NCI-H2196 treated with DMSO at 0.1 percent for 48 hours (cell line): ENCODE results near the gene GSDME.

ENCODE experiments used
- DNase-seq: peaks from one replicate; lab custom pipeline; 2025; ENCODE audit not compliant: unreplicated experiment; lab: John Stamatoyannopoulos, UW

Gene GSDME

GRCh38 chr7:24657980-24658379, 99.3 kb downstream of the GSDME start:
- DNase-seq = no peak

- no peak for DNase-seq
These were observed 100.7 kb downstream of the GSDME start for GRCh38 chr7:24656608-24657007.

DNA sequence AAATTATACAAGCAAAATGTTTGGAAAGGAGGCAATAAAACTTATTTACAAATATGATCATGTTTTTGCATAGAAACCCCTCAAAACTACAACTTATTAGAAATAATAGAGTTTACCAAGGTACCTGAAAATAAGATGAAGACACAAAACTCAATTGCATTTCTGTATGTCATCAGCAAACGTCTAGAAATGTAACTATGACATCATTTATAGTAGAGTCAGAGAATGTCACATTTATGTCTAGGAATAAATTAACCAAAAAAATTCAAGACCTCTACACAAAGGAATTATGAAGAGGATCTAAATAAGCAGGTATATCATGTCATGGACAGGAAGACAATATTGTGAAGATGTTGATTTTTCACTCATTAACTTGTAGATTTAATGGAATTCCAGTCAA, 103.0 kb downstream of the GSDME start:
- DNase-seq = no peak

DNA sequence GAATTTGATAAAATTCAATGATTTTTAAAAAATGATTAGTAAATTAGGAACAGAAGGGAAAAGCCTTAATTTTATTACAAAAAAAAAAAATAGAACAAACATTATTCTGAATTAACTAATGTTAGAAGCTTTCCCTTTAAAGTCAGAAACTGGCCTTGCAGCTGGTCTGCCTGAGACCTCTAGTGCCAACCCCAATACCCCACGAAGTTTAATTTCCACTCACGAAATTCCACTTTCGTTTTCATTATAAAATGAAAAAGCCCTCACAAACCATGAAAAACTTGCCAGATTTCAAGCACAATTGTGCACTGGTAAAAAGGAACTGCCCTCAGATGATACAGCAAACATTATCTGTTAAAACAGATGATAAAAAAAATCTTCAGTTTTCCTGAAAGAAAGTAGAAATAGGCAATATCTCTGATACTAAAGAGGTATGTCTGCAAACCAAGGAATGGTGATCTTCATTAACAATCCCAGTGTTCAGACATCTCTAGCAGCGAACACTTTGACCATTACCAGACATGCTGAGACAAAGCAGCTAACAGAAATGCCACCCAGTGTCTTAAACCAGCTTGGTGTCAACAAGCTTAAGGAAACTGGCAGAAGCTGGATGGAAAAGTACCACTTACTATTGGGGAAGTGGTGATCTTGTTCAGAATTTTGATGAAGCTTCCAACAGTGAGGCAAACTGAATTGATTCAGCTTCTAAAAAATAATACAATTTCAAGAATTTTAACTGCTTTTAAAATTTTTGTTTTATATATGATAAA, 103.8 kb downstream of the GSDME start:
- DNase-seq = no peak

- no peak for DNase-seq
These were observed 104.9 kb downstream of the GSDME start for GRCh38 chr7:24652251-24652939.
